GM21390 (cell line): ENCODE results near the gene ARRDC4.

Source experiments
- ATAC-seq: cut with Tn5 transposase; IDR thresholded peaks from one replicate; pipeline ENCODE4 v1.9.1; 2021; ENCODE audit not compliant: unreplicated experiment

The ARRDC4 gene, protein sequence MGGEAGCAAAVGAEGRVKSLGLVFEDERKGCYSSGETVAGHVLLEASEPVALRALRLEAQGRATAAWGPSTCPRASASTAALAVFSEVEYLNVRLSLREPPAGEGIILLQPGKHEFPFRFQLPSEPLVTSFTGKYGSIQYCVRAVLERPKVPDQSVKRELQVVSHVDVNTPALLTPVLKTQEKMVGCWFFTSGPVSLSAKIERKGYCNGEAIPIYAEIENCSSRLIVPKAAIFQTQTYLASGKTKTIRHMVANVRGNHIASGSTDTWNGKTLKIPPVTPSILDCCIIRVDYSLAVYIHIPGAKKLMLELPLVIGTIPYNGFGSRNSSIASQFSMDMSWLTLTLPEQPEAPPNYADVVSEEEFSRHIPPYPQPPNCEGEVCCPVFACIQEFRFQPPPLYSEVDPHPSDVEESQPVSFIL

DNA sequence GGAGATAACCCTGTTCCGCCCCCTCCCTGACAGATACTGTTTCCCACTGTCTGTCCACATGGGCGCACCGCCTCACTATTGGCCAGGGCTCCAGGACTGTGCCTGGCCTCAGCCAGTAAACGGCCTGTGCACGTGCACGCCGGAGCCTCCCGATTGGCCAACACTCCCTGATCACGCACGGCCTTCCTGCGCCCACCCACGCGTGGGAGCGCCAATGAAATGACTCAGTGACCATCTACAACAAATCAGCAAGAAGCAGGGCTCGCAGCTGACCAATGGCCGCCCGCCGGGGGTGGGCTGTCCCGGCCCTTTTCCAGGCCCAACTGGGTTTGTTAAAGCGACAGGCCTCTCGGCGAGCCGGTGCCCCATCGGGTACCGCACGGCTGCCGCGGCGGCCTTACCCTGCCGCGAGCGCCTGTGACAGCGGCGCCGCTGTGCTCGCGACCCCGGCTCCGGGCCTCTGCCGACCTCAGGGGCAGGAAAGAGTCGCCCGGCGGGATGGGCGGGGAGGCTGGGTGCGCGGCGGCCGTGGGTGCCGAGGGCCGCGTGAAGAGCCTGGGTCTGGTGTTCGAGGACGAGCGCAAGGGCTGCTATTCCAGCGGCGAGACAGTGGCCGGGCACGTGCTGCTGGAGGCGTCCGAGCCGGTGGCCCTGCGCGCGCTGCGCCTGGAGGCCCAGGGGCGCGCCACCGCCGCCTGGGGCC lies at the start of gene ARRDC4:
ARRDC4 (plus strand) TSS at position 340 of the 703 bp plus-strand sequence; CDS start at position 499, 159 bp downstream.
- ATAC-seq, result peak; percentile 94

DNA sequence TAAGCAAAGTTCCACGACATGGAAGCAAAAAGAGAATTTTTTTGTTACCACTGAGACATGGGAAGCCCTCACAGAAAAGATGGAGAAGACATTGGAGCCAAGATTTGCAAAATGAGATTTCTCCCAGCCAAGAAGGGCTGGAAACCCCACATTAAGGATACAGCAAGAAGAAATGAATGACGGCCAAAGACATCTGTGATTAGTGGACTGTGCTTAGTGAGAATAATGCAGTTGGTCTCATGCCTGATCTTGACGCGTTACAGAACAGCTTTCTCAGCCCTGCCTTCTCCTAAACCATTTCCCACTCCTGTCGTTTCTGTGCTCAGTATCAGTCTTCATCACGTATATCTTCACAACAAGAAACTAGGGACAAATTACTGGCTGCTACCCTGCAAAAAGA lies 45.8 kb upstream of the ARRDC4 start:
- no peak for ATAC-seq

DNA sequence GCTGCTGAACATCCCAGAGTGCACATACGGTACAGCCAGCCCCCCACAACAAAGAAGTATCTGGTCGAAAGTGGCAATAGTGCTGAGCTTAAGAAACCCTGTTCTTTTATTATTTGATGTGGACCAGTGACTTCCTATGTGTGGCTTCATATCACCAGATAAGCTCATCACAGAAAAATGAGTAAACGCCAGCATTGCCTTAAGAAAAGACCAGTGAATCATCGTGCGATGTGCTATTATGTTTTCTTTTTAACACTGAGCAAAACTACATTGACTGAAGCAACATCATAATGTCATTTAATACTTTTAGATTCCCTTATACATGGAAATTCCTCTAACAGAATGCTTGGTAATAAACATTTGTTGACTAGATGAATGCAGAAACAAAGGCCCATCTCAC lies 45.2 kb upstream of the ARRDC4 start:
- no peak for ATAC-seq

DNA sequence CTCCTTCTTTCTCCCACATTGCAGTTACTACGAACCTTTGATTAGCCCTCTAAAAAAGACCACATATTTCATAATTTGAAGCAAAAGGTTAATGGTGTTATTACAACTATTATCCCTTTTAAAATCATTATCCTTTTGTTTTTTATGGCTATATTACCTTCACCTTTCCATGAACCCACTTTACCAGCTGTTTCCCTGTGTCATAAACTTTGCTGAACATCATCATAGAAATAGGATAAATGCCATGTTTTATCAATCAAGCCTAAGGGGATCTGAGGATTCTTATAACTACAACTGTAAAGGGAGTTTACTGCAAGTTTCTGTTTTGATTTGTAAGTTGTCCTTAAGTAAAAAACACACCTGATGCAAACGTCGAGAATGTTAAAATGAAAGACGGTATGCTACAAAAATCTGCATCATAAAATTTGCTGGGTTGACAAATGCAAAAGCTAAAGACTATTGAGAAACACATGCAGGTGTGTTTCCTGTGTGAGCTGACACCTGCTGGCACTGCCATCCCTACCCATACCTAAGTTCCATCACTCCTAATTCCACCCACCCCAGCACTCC lies 39.1 kb upstream of the ARRDC4 start:
- no peak for ATAC-seq

DNA sequence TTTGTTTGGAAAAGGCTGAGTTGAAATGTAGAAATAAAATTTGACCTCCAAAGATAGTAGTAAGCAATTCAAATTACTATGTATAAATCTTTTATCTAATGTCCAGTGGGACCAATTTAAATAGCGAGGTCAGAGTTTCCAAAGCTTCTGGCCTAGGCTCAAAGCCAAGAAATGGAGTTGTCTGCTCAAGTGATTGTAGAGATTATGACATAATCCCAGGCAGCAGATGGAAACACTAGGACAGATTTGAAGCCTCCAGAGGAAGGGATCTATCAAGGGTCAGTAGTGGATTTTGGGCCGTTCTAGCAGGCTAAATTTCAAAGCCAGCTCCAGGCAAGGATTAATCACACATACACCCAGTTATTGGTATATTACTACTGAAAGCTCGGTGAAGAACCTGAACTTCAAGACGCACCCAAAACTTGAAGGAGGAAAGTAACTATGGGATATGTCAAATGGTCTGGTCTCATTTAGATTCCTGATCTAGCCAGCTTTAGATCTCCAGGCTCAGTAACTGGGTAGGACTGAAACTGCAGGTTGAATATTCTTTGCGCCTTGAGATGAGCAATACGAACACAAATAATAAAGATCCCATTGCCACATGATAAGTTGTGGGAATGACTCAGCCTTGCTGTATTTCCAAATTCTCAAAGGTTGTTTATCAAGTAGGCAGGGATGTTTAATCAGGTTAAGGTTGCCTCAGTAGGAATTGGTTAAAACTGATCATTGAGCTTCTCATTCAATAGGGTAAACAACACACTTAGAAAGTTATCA lies 30.9 kb upstream of the ARRDC4 start:
- no peak for ATAC-seq

DNA sequence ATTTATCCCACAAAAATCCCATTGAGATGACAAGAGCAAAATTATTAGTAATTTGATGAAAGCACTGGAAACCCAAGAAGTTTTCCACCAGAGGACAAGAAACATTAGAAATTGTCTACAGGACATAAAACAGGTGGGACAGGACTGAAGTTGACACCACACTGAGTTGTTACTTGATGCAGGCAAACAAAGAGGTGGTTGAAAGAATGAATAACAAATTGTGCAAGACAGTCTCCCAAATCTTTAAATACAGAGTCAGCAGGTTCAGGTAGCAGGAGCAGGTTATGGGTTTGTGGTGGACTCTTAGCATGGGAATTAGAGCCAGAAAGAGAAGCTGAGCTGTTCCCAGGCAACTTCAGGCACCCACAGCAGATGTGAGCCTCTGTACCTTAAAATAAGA lies 30.3 kb upstream of the ARRDC4 start:
- no peak for ATAC-seq

DNA sequence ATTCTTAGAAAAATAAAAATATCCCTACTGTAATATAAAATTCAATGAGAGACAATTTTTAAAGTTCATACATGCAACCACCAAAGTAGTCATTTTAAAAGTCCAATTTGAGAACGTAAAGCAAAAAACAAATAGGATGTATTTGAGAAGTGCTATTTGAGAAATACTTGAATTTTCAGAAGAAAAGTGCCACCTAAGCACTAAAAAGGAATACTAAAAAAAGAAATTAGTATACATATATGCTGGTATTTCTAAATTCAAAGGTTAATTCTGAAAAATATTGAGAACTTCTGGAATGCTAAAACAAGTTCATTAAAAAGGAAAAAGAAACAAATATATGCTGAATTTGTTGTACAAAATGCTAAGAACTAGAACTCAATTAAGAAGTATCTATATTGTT lies 29.2 kb upstream of the ARRDC4 start:
- no peak for ATAC-seq

DNA sequence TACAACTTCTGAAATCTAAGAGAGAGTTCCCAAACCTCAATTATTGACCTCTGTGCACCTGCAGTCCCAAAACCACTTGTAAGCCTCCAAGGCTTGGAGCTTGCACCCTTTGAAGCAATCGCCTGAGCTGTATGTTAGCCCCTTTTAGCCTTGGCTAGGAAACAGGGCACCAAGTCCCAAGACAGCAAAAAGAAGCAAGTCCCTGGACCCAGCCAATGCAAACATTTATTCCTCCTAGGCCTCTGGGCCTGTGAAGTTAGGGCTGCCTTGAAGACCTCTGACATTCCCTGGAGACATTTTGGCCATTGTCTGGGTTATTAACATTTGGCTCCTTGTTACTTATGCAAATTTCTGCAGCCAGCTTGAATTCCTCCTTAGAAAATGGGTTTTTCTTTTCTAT lies 26.9 kb upstream of the ARRDC4 start:
- ATAC-seq, result no peak

DNA sequence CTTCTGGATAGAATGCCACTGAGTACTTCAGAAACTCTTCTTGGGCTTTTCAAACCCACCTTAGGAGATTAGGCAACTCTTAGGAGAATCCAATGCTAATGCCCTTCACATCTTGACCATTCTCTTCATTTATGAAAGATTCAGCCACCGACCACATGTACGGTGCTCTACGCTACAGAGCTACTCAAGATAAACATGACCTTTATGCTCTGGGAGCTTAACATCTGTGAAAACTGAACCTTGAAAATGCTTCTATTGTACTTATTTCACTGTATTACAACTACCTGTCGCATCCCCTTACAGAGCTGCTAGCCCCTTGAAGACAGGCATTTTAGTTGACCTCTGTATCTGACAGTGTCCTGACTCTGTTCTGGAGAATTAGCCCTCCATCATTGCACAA lies 19.5 kb upstream of the ARRDC4 start:
- no peak for ATAC-seq

DNA sequence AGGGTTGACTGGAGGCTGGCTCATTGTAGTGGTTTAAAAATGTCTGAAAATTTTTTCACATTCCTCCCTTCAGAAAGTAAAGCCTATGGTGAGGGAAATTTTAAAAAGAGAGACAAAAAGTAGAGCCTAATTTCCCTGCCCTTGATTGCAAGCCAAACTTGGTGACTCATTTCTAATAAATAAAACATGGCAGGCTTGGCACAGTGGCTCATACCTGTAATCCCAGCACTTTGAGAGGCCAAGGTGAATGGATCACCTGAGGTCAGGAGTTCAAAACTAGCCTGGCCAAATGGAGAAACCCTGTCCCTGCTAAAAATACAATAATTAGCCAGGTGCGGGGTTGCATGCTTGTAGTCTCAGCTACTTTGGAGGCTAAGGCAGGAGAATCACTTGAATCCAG lies 18.9 kb upstream of the ARRDC4 start:
- ATAC-seq, result no peak

DNA sequence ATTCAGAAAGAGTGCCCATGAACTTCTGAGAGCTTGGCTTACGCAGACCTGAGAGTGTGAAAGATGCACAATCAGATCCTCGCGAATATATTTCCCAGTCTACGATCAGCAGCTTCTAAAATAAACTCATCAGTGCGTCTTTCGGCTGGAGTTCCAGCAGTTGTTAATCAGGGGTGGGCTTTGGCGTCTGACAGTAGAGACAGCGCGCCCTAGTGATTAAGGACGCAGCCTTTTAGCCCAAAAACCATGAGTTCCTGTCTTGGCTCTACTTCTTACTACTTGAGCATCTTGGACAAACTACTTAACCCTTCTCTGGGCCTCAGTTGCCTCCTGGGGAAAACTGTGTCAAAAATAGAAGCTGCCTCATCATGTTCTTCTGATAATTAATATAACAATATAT lies 15.8 kb upstream of the ARRDC4 start:
- no peak for ATAC-seq

DNA sequence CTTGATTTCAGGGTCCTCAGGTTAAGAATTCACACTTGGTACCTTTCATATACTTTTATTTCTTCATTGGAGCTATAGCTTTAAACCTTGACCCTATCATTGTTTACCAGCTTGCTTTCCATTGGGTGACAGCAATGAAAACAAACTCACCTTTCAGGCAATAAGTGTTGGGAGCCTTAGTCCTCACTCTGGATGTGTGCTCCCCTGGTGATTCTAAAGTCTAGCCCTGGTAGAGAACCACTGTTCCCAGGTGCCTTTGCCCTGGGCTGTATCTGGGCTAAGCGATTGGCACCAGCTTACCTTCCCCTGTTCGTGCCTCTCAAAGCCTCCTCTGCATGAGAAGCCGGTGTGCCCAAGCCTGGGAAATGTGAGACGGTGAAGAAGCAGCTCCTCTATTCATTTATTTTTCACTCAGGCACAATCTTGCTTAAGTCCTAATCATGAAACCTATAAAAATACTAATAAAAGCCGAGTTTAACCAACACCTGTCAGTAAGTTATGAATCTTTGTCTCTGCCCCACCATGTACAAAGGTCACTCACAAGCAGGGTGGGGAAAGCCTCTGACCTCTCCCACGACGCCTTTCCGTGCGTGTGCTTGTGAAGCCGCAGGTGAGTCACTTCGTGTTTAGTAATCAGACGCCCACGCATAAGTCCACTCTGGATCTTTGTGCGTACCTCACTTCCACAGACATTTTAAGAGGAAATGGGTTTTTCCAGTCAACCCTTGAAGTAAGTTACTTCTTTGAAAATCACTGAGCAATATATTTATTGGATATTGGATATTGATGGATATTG lies 12.8 kb upstream of the ARRDC4 start:
- ATAC-seq, result no peak

DNA sequence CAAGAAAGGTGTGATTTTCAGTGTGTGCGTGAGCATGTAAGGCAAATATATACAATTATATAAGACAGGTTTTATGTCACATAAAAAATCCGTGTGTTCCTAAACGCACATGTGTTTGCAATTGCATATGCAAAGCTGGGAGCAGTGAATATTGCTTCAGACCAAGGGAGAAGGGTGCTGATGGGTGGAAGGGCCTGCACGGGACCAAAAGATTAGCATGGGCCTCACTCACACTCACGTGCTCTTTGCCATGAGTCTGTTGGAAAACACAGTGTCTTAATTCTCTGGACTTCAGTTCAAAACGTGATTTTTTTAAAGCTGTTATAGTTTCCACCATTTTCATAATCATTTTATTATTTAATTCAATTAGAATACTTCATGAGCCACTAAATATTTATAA lies 7.2 kb upstream of the ARRDC4 start:
- ATAC-seq, result no peak

DNA sequence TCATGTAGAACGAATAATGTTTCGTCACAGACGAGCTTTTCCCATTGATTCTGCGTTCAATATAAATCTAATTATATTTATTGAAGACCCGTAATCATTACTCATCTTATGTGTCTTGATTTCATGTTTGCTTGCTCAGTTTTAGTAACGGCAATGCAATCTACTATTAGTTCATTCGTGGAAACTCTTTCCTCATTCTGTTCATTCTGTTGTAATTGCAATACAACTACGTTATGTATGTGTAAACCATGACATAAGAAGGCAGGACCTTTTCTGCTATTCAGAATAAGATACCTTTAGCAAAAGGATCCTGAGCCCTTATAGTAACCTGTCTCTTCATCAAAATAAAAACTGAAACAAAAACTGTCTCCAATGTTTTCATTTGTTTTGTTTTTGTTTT lies 6.8 kb upstream of the ARRDC4 start:
- ATAC-seq, result no peak

DNA sequence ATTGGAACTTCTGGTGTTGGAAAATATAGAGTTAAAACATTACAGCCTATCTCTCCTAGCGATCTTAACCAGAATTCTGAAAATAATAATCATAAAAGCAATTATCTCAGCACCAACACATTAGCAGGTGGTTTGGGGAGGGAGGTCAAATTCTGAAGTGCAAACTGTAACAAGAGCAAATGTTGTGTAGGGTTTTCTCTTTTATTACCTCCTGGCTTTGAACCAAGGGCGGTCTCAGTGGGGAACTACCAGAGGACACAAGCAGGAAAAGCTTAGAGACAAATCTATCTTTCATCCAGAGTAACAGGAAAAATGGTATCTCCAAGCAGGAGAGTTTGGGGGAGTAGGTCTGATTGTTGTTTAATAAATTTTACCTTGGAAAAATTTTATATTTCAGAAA lies 5.5 kb upstream of the ARRDC4 start:
- no peak for ATAC-seq

DNA sequence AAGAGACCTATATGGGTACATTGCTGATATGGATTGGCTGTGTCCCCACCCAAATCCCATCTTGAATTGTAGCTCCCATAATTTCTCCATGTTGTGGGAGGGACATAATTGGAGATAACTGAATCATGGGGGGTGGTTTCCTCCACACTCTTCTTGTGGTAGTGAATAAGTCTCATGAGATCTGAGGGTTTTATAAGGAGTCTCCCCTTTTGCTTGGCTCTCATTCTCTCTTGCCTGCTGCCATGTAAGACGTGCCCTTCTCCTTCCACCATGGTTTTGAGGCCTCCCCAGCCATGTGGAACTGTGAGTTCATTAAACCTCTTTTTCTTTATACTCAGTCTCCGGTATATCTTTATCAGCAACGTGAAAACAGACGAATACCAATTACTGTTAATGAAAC lies 5.0 kb upstream of the ARRDC4 start:
- no peak for ATAC-seq

DNA sequence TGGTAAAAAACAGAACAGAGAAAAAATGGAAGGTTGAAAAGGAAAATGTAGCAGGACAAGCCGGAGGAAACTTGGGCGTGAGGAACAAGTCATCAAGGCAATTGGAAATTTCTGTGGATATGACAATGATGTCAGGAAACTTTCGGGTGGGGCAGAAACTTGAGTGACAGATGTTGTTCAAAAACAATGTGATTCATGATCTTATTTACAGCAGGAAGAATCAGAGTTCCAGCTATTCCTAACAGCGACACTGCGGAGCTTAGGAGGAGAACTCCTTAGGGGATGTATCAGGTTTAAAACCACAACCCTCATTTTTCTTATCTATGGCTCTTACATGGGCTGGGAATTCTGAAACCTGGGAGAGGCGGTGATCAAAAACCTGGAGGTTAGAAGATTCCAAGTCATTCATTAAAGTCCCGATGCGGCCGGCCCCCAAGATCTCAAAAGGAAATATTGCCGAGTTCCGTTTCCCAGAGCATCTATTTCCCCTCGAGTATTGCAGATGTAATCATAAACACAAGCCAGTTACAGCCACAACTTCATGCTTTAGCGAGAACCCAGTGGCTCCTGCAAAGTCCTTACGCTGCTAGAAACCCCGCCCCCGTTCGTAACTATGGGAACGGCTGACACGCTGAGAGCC lies 659 bp upstream of the ARRDC4 start:
- ATAC-seq, result no peak

DNA sequence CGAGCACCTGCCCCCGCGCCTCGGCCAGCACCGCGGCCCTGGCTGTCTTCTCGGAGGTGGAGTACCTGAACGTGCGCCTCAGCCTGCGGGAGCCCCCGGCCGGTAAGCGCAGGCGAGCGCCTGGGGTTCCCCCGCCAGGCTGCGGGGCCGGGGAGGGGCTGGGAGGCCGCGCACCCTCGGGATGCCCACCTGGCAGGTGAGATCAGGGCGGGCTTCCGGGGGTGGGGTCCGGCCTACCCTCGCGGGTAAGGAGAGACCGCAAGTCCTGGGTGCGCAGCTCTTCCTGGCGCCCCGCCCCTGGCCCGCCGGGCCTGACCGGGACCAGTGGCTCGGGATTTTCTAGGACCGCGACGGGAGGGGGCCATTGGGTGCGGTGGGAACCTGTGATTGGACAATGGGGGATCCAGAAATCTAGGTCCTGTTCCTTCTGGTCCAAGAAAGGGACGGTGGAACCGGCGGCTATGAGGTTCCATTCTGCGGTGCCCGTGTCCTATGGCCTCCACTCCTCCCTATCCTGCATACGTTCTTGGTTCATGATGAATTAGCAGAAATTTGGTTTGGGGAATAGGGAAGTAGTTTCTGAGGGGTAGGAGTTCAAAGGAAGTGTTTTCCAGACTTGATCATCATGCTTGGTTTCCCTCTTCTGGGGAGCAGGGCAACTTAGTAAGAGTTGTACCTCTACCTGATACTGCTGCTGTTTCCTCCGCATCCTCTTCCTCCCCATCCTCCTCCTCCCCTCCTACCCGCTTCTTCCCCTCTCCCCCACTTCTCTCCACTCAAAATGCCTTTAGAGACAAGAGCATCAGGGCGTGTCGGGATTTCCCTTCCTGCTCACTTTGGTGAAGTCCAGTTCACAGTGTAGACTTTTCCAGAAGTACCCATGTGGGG lies 808 bp downstream of the ARRDC4 start:
- no peak for ATAC-seq

DNA sequence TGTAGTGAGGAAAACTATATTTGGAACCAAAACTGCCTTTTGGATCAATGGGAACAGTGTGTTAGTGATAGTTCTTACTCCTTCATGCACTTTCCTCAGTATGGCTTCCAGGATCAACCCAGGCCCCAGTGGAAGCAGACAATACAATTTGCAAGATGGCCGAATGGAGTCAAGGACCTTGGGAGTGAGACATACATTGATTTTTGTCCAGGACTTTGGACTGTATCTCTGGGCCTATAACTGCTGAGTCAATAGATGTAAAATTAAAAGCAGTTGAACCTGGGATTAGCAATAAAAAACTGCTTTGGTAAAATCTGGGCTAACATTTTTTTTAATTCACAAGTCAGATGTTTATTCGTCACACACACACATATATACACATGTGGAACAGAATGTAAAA lies 1.8 kb downstream of the ARRDC4 start:
- no peak for ATAC-seq
